ENCODE results near the gene TIAL1. TPM values are rescaled to one million over a fixed set of nuclear protein-coding genes. Genes with fewer than 3 reads are reported as not detected.

TIAL1 gene
- total RNA-seq, 2 experiments from 2014 or later, result 200 to 204 TPM

GRCh38 chr10:119634219-119634544 is 37.4 kb upstream of the TIAL1 start:
- DNase-seq, result no peak
- Mint-ChIP-seq H3K4me3 (no peak overlapping the region), H3K27me3 (no peaks in the 10 kb centered on the region), H3K27ac (no peak overlapping the region), H3K9me3 (no peaks in the 10 kb centered on the region), H3K36me3 (ENCODE audit: low read depth) (no peaks in the 10 kb centered on the region), H3K4me1 (ENCODE audit: low read depth) (no peaks in the 10 kb centered on the region)
- ATAC-seq, result no peak
- intact Hi-C loops (cut with micrococcal nuclease), result no loop called here
- CTCF ChIA-PET, result interaction anchor here (1.1 kb wide), 1 partner anchor 117 kb away, joined by 4 read pairs; no protein-coding TSS in a partner anchor
- POLR2A ChIA-PET, result no interaction called here
- no peak for TF ChIP-seq CTCF (IDR thresholded peaks at IDR 0.05)

DNA sequence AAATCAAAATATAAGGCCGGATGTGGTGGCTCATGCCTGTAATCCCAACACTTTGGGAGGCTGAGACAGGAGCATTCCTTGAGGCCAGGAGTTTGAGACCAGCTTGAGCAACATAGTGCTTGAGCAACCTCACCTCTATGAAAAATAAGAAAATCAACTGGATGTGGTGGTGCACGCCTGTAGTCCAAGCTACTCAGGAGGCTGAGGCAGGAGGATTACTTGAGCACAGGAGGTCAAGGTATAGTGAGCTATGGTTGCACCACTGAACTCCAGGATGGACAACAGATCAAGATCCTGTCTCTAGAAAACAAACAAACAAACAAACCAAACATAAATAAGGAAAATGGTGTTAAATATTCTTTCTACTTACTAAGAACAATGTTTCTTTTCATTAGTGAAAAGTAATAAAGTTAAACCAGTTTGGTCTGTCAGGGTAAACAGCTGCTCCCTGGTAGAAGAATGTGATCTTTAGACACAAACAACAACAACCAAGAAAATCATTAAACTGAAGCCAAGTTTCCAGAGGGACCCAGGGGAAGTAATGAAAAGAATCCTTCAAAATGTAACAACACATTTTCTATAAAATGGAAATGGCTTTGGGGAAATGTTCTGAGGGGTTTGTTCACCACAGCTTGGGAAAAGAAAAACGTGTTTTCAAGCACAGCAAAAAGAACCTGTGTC is 36.9 kb upstream of the TIAL1 start:
- intact Hi-C loops (cut with micrococcal nuclease), result no loop called here
- no peak for TF ChIP-seq CTCF (IDR thresholded peaks at IDR 0.05)
- Mint-ChIP-seq H3K4me3 (no peak overlapping the region), H3K36me3 (ENCODE audit: low read depth) (no peaks in the 10 kb centered on the region), H3K27me3 (no peaks in the 10 kb centered on the region), H3K9me3 (no peaks in the 10 kb centered on the region), H3K27ac (no peak overlapping the region), H3K4me1 (ENCODE audit: low read depth) (no peaks in the 10 kb centered on the region)
- DNase-seq (no peak), ATAC-seq (no peak)
- POLR2A ChIA-PET, result no interaction called here
- CTCF ChIA-PET, result interaction anchor here (1.1 to 1.5 kb wide), 2 partner anchors 13 to 118 kb away, joined by 4 read pairs; no protein-coding TSS in a partner anchor

DNA sequence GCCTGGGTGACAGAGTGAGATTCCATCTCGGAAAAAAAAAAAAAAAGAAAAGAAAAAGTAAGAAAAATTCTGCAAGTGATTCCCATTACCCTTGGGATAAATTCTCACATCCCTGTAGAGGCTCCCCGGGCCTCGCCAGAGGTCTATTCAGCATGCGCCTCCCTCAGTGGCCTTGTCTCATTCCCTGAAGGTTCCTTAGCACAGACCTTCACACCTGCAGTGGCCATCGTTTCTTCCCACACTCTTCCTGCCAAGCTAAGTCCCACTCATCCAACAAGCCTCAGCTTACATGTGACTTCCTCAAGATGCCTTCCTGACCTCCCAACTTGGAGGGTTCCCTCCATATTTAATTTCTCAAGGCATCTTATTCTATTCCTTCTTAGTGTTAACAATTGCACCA is 33.5 kb upstream of the TIAL1 start:
- ChIA-PET CTCF (no interaction called here), POLR2A (no interaction called here)
- no peaks in the 10 kb centered on the region for H3K4me1 Mint-ChIP-seq (ENCODE audit: low read depth)
- no peak overlapping the region for H3K27ac Mint-ChIP-seq
- intact Hi-C loops (cut with micrococcal nuclease), result no loop called here
- no peak for DNase-seq
- ATAC-seq, result no peak
- no peak for TF ChIP-seq CTCF (IDR thresholded peaks at IDR 0.05)
- H3K4me3 Mint-ChIP-seq, result no peak overlapping the region
- no peaks in the 10 kb centered on the region for H3K36me3 Mint-ChIP-seq (ENCODE audit: low read depth)
- H3K9me3 Mint-ChIP-seq, result no peaks in the 10 kb centered on the region
- H3K27me3 Mint-ChIP-seq, result no peaks in the 10 kb centered on the region

- ChIA-PET CTCF (no interaction called here), POLR2A (interaction anchor here (0.7 kb wide), 1 partner anchor 161 kb away, joined by 3 read pairs; no protein-coding TSS in a partner anchor)
- H3K4me1 Mint-ChIP-seq (ENCODE audit: low read depth), result peaks cover 2% of the 10 kb centered on the region
- peak; percentile 68 for ATAC-seq
- TF ChIP-seq CTCF (IDR thresholded peaks at IDR 0.05), result no peak
- H3K36me3 Mint-ChIP-seq (ENCODE audit: low read depth), result no peaks in the 10 kb centered on the region
- H3K9me3 Mint-ChIP-seq, result no peaks in the 10 kb centered on the region
- no peak overlapping the region for H3K4me3 Mint-ChIP-seq
- H3K27me3 Mint-ChIP-seq, result no peaks in the 10 kb centered on the region
- no peak overlapping the region for H3K27ac Mint-ChIP-seq
- intact Hi-C loops (cut with micrococcal nuclease), result no loop called here
- DNase-seq, result peak; percentile 16
Observed at GRCh38 chr10:119625570-119626280, 29.0 kb upstream of the TIAL1 start.

DNA sequence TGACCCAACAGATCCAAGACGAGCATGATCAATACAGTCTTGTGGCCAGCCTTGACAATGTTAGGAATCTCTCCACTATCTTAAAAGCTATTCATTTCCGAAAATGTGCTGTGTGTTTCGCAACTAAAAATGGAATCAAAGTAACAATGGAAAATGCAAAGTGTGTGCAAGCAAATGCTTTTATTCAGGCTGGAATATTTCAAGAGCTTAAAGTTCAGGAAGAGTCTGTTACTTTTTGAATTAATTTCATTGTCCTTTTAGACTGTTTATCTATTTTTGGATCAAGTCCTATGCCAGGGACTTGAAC is 24.3 kb upstream of the TIAL1 start:
- H3K27me3 Mint-ChIP-seq, result no peaks in the 10 kb centered on the region
- POLR2A ChIA-PET, result interaction anchor here (0.7 kb wide), 1 partner anchor 32 kb away, joined by 3 read pairs; no protein-coding TSS in a partner anchor
- no peak overlapping the region for H3K4me3 Mint-ChIP-seq
- DNase-seq (no peak), ATAC-seq (no peak)
- H3K27ac Mint-ChIP-seq, result no peak overlapping the region
- no peak for TF ChIP-seq CTCF (IDR thresholded peaks at IDR 0.05)
- peaks cover 8% of the 10 kb centered on the region for H3K4me1 Mint-ChIP-seq (ENCODE audit: low read depth)
- CTCF ChIA-PET, result interaction anchor here (1.1 to 1.9 kb wide), 3 partner anchors 12 to 102 kb away, joined by 3 to 4 read pairs (median 4); no protein-coding TSS in a partner anchor
- intact Hi-C loops (cut with micrococcal nuclease), result no loop called here
- H3K9me3 Mint-ChIP-seq, result no peaks in the 10 kb centered on the region
- no peaks in the 10 kb centered on the region for H3K36me3 Mint-ChIP-seq (ENCODE audit: low read depth)

Data from activated CD8-positive, alpha-beta T cell treated with anti-CD3 and anti-CD28 coated beads for 36 hours (primary cell).